GM12875 (cell line): ENCODE results near the gene TTC23.
"Not testable (repeated sequence)": the region's sequence is repeated elsewhere in the genome, so short reads cannot be mapped to it uniquely, and the experiment has no call there.

Experiments
- H3K4me3 ChIP-seq: one replicate; pipeline ENCODE4 v1.5.1; 2011; ENCODE audit warnings: low read depth, low read length, control low read depth
- CTCF ChIP-seq: IDR thresholded peaks from 2 replicates; pipeline ENCODE4 v1.5.1; 2011; ENCODE audit warnings: low read depth, mild to moderate bottlenecking, control low read depth, inconsistent platforms, low read length, moderate library complexity, borderline replicate concordance; ENCODE audit not compliant: insufficient read depth

TTC23 gene

DNA sequence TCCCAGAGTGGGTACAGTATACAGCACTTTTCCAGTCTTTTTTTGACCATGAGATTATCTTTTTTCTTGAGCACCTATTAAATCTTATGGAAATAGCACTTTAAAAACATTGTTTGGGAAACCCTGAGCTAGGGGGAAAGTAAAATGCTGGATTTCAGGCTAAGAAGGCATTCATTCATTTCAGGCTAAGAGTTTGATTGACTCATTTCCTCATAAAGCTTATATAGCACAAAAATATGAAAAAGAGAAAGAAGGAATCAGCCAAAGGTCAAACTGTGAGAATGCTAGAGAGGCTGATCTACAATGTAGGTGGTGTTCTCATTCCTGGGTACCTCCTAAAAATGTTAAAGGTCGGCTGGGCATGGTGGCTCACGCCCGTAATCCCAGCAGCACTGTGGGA is 10.5 kb downstream of the TTC23 start:
- no peak for TF ChIP-seq CTCF
- no peak overlapping the region for H3K4me3 ChIP-seq

GRCh38 chr15:99234160-99234559 is 15.2 kb downstream of the TTC23 start:
- not testable (repeated sequence) for H3K4me3 ChIP-seq

DNA sequence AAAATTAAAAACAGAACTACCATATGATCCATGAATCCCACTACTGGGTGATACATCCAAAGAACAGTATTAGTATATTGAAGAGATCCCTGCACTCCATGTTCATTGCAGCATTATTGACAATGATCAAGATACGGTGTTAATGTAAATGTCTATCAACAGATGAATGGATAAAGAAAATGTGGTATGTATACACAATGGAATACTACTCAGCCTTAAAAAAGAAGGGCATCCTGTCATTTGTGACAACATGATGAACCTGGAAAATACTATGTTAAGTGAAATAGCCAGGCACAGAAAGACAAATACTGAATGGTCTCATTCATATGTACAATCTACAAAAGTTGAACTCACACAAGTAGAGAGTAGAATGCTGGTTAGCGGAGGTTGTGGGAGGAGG is 16.6 kb downstream of the TTC23 start:
- TF ChIP-seq CTCF, result no peak
- no peak overlapping the region for H3K4me3 ChIP-seq

- no peak for TF ChIP-seq CTCF
- H3K4me3 ChIP-seq, result no peak overlapping the region
Observed at GRCh38 chr15:99230867-99231266, 18.5 kb downstream of the TTC23 start.

- no peak overlapping the region for H3K4me3 ChIP-seq
- TF ChIP-seq CTCF, result no peak
Observed at GRCh38 chr15:99228120-99228770, 21.1 kb downstream of the TTC23 start.

GRCh38 chr15:99226802-99227201 is 22.6 kb downstream of the TTC23 start:
- TF ChIP-seq CTCF, result no peak
- H3K4me3 ChIP-seq, result no peak overlapping the region

GRCh38 chr15:99224372-99225214 is 24.8 kb downstream of the TTC23 start:
- TF ChIP-seq CTCF, result no peak
- H3K4me3 ChIP-seq, result no peak overlapping the region
